Activated naive CD4-positive, alpha-beta T cell treated with anti-CD3 and anti-CD28 coated beads for 36 hours (primary cell): ENCODE results near the gene CCZ1B. TPM values are rescaled to one million over a fixed set of nuclear protein-coding genes. Genes with fewer than 3 reads are reported as not detected.
A peak's percentile ranks its signal among the peaks of the same experiment; 100 is the strongest.
"Not testable (repeated sequence)": the region's sequence is repeated elsewhere in the genome, so short reads cannot be mapped to it uniquely, and the experiment has no call there.

Experiments used
- CTCF ChIA-PET: fragments of 350-600 bp; sonication (Branson Sonifier 250); formaldehyde crosslinking; loops from one replicate; lab custom pipeline; 2021; ENCODE audit warnings: antibody characterized with exemption; lab: Charles Lee
- DNase-seq: peaks from one replicate; pipeline ENCODE4 v3.0.0-alpha.2; 2020
- H3K27ac Mint-ChIP-seq: one replicate; pipeline ENCODE4 v1.8.0; 2021; ENCODE audit warnings: mild to moderate bottlenecking, mixed read lengths
- H3K27me3 Mint-ChIP-seq: one replicate; pipeline ENCODE4 v1.8.0; 2021; ENCODE audit warnings: low read depth, mixed read lengths
- H3K36me3 Mint-ChIP-seq: one replicate; pipeline ENCODE4 v1.8.0; 2021; ENCODE audit warnings: low read depth, mixed read lengths
- H3K4me1 Mint-ChIP-seq: one replicate; pipeline ENCODE4 v1.8.0; 2021; ENCODE audit warnings: low read depth, mixed read lengths
- H3K4me3 Mint-ChIP-seq: one replicate; pipeline ENCODE4 v1.8.0; 2021; ENCODE audit warnings: mild to moderate bottlenecking, moderate library complexity, mixed read lengths
- H3K9me3 Mint-ChIP-seq: one replicate; pipeline ENCODE4 v1.8.0; 2021; ENCODE audit warnings: mixed read lengths
- intact Hi-C: fragments of 100-400 bp; cut with micrococcal nuclease; formaldehyde crosslinking; loops from one replicate; pipeline ENCODE4 v1.15.1; 2023
- total RNA-seq, 2 experiments: library from RNA; stranded (reverse); gene quantifications; one replicate each; pipeline ENCODE4 v1.2.3, GENCODE V29; 2021

Gene CCZ1B
- total RNA-seq, 2 experiments from 2014 or later = 66.1 to 68.6 TPM

GRCh38 chr7:6849127-6849526 is 23.1 kb upstream of the CCZ1B start:
- H3K9me3 Mint-ChIP-seq, DNase-seq, H3K27ac Mint-ChIP-seq, intact Hi-C loops, CTCF ChIA-PET, H3K36me3 Mint-ChIP-seq, H3K27me3 Mint-ChIP-seq, H3K4me1 Mint-ChIP-seq, H3K4me3 Mint-ChIP-seq: not testable (repeated sequence)

GRCh38 chr7:6847751-6848150 is 21.7 kb upstream of the CCZ1B start:
- DNase-seq, H3K9me3 Mint-ChIP-seq, H3K36me3 Mint-ChIP-seq, intact Hi-C loops, H3K4me3 Mint-ChIP-seq, H3K4me1 Mint-ChIP-seq, H3K27me3 Mint-ChIP-seq, CTCF ChIA-PET, H3K27ac Mint-ChIP-seq: not testable (repeated sequence)

GRCh38 chr7:6845971-6846449 is 19.9 kb upstream of the CCZ1B start:
- CTCF ChIA-PET = interaction anchor here (1.0 kb wide), 1 partner anchor 11 kb away, joined by 3 read pairs; no protein-coding TSS in a partner anchor
- H3K27me3 Mint-ChIP-seq, DNase-seq, H3K9me3 Mint-ChIP-seq, H3K4me3 Mint-ChIP-seq, H3K4me1 Mint-ChIP-seq, H3K36me3 Mint-ChIP-seq, H3K27ac Mint-ChIP-seq, intact Hi-C loops: not testable (repeated sequence)

GRCh38 chr7:6843654-6844053 is 17.6 kb upstream of the CCZ1B start:
- CTCF ChIA-PET, intact Hi-C loops, H3K9me3 Mint-ChIP-seq, H3K27ac Mint-ChIP-seq, H3K36me3 Mint-ChIP-seq, H3K4me3 Mint-ChIP-seq, H3K27me3 Mint-ChIP-seq, DNase-seq, H3K4me1 Mint-ChIP-seq: not testable (repeated sequence)

GRCh38 chr7:6843092-6843491 is 17.0 kb upstream of the CCZ1B start:
- H3K27ac Mint-ChIP-seq, H3K4me1 Mint-ChIP-seq, H3K36me3 Mint-ChIP-seq, DNase-seq, H3K9me3 Mint-ChIP-seq, H3K4me3 Mint-ChIP-seq, H3K27me3 Mint-ChIP-seq, CTCF ChIA-PET, intact Hi-C loops: not testable (repeated sequence)

GRCh38 chr7:6842278-6842921 is 16.3 kb upstream of the CCZ1B start:
- H3K27ac Mint-ChIP-seq, intact Hi-C loops, H3K4me3 Mint-ChIP-seq, H3K36me3 Mint-ChIP-seq, H3K9me3 Mint-ChIP-seq, H3K4me1 Mint-ChIP-seq, DNase-seq, H3K27me3 Mint-ChIP-seq, CTCF ChIA-PET: not testable (repeated sequence)

- H3K4me1 Mint-ChIP-seq, H3K27ac Mint-ChIP-seq, H3K9me3 Mint-ChIP-seq, H3K27me3 Mint-ChIP-seq, intact Hi-C loops, H3K4me3 Mint-ChIP-seq, CTCF ChIA-PET, DNase-seq, H3K36me3 Mint-ChIP-seq: not testable (repeated sequence)
Measured at GRCh38 chr7:6837081-6837480, 11.0 kb upstream of the CCZ1B start.

GRCh38 chr7:6835521-6835920 is 9.4 kb upstream of the CCZ1B start:
- H3K4me1 Mint-ChIP-seq, intact Hi-C loops, DNase-seq: not testable (repeated sequence)

GRCh38 chr7:6833636-6834035 is 7.6 kb upstream of the CCZ1B start:
- Mint-ChIP-seq H3K27me3 (peaks cover 3% of the 10 kb centered on the region), H3K36me3 (no peaks in the 10 kb centered on the region)

More at GRCh38 chr7:6835521-6835920, 9.4 kb upstream of the CCZ1B start:
- CTCF ChIA-PET, H3K27me3 Mint-ChIP-seq, H3K36me3 Mint-ChIP-seq, H3K27ac Mint-ChIP-seq, H3K4me3 Mint-ChIP-seq, H3K9me3 Mint-ChIP-seq: not testable (repeated sequence)

GRCh38 chr7:6831018-6831725 is 5.1 kb upstream of the CCZ1B start:
- CTCF ChIA-PET = no interaction called here
- Mint-ChIP-seq H3K27me3 (peaks cover 3% of the 10 kb centered on the region), H3K4me1 (no peaks in the 10 kb centered on the region), H3K27ac (no peak overlapping the region), H3K4me3 (no peak overlapping the region), H3K36me3 (no peaks in the 10 kb centered on the region), H3K9me3 (no peaks in the 10 kb centered on the region)
- DNase-seq = no peak
- intact Hi-C loops = no loop called here

More at GRCh38 chr7:6833636-6834035, 7.6 kb upstream of the CCZ1B start:
- Mint-ChIP-seq H3K4me3 (no peak overlapping the region), H3K4me1 (no peaks in the 10 kb centered on the region), H3K27ac (no peak overlapping the region), H3K9me3 (no peaks in the 10 kb centered on the region)
- no peak for DNase-seq
- intact Hi-C loops = no loop called here
- CTCF ChIA-PET = no interaction called here

- DNase-seq, intact Hi-C loops, H3K27me3 Mint-ChIP-seq, H3K4me1 Mint-ChIP-seq, H3K27ac Mint-ChIP-seq, H3K4me3 Mint-ChIP-seq, H3K36me3 Mint-ChIP-seq, H3K9me3 Mint-ChIP-seq: not testable (repeated sequence)
- CTCF ChIA-PET = interaction anchor here (1.2 kb wide), 1 partner anchor 27 kb away, joined by 4 read pairs; no protein-coding TSS in a partner anchor
Measured at GRCh38 chr7:6830026-6830425, 4.0 kb upstream of the CCZ1B start.

- H3K36me3 Mint-ChIP-seq, DNase-seq, H3K27ac Mint-ChIP-seq, H3K4me3 Mint-ChIP-seq, H3K4me1 Mint-ChIP-seq, H3K9me3 Mint-ChIP-seq, intact Hi-C loops, H3K27me3 Mint-ChIP-seq: not testable (repeated sequence)
- CTCF ChIA-PET = interaction anchor here (1.2 kb wide), 1 partner anchor 28 kb away, joined by 4 read pairs; no protein-coding TSS in a partner anchor
Measured at GRCh38 chr7:6829616-6830015, 3.5 kb upstream of the CCZ1B start.

- DNase-seq, H3K4me1 Mint-ChIP-seq, H3K36me3 Mint-ChIP-seq, H3K27me3 Mint-ChIP-seq, intact Hi-C loops, CTCF ChIA-PET, H3K27ac Mint-ChIP-seq, H3K9me3 Mint-ChIP-seq: not testable (repeated sequence)
- H3K4me3 Mint-ChIP-seq = peak overlapping the region; percentile 41
Measured at GRCh38 chr7:6827180-6827579, 1.1 kb upstream of the CCZ1B start.
